DND-41 (cell line): ENCODE results near the gene CHTF18.

Experiments used
- EZH2 ChIP-seq: IDR thresholded peaks from 3 replicates; pipeline ENCODE4 v1.6.1; 2012; ENCODE audit warnings: borderline replicate concordance, low read depth, mild to moderate bottlenecking, moderate library complexity, low read length, inconsistent platforms; ENCODE audit not compliant: severe bottlenecking
- TF ChIP-seq, protein P1 (sequence below): IDR thresholded peaks from 2 replicates; pipeline ENCODE4 v1.5.1; 2012; ENCODE audit warnings: borderline replicate concordance, low read length, moderate library complexity, mild to moderate bottlenecking; ENCODE audit not compliant: poor library complexity, severe bottlenecking; ENCODE audit errors: extremely low read depth

DNA sequence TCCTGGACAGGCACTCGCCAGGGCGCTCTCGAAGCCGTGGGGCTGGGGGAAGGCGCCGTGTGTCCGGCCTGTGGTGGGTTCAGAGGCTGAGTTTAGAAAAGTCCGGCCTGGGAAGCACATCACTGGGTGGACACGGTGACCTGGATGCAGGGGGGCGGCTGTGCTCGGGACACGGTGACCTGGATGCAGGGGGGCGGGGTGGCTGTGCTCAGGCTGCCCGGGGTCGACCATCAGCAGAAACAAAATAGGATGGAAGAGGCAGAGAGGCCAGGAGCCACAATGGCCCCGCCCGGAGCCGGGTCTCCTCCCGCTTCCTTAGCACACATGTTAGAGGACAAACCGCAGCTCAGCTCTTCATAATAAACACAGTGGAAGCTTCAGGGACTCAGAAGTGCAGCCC, 55.4 kb downstream of the CHTF18 start:
- TF ChIP-seq, protein P1, sequence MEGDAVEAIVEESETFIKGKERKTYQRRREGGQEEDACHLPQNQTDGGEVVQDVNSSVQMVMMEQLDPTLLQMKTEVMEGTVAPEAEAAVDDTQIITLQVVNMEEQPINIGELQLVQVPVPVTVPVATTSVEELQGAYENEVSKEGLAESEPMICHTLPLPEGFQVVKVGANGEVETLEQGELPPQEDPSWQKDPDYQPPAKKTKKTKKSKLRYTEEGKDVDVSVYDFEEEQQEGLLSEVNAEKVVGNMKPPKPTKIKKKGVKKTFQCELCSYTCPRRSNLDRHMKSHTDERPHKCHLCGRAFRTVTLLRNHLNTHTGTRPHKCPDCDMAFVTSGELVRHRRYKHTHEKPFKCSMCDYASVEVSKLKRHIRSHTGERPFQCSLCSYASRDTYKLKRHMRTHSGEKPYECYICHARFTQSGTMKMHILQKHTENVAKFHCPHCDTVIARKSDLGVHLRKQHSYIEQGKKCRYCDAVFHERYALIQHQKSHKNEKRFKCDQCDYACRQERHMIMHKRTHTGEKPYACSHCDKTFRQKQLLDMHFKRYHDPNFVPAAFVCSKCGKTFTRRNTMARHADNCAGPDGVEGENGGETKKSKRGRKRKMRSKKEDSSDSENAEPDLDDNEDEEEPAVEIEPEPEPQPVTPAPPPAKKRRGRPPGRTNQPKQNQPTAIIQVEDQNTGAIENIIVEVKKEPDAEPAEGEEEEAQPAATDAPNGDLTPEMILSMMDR, result no peak
- no peak for TF ChIP-seq EZH2
